Measurements from ENCODE around the gene RABGEF1.
"Not testable (repeated sequence)": the region's sequence is repeated elsewhere in the genome, so short reads cannot be mapped to it uniquely, and the experiment has no call there.

Gene RABGEF1

GRCh38 chr7:66735154-66735553, 5.4 kb upstream of the RABGEF1 start:
- no peak for DNase-seq (ENCODE audit: low read depth)

GRCh38 chr7:66735850-66736249, 4.7 kb upstream of the RABGEF1 start:
- no peak for DNase-seq (ENCODE audit: low read depth)

GRCh38 chr7:66736892-66737291, 3.6 kb upstream of the RABGEF1 start:
- no peak for DNase-seq (ENCODE audit: low read depth)

- DNase-seq (ENCODE audit: low read depth) = no peak
These were observed 2.9 kb upstream of the RABGEF1 start for GRCh38 chr7:66737667-66738066.

GRCh38 chr7:66739477-66739876, 1.1 kb upstream of the RABGEF1 start:
- no peak for DNase-seq (ENCODE audit: low read depth)

GRCh38 chr7:66739953-66740301, 606 bp upstream of the RABGEF1 start:
- DNase-seq (ENCODE audit: low read depth) = no peak

GRCh38 chr7:66740980-66741709, 612 bp downstream of the RABGEF1 start:
- DNase-seq (ENCODE audit: low read depth) = peak; percentile 10

GRCh38 chr7:66741710-66742049, 1.1 kb downstream of the RABGEF1 start:
- DNase-seq (ENCODE audit: low read depth) = no peak

- not testable (repeated sequence) for DNase-seq (ENCODE audit: low read depth)
These were observed 1.8 kb downstream of the RABGEF1 start for GRCh38 chr7:66742298-66742697.

GRCh38 chr7:66743920-66744319, 3.4 kb downstream of the RABGEF1 start:
- no peak for DNase-seq (ENCODE audit: low read depth)

GRCh38 chr7:66747385-66747784, 6.9 kb downstream of the RABGEF1 start:
- no peak for DNase-seq (ENCODE audit: low read depth)

- no peak for DNase-seq (ENCODE audit: low read depth)
These were observed 7.5 kb downstream of the RABGEF1 start for GRCh38 chr7:66747881-66748511.

- DNase-seq (ENCODE audit: low read depth) = no peak
These were observed 8.3 kb downstream of the RABGEF1 start for GRCh38 chr7:66748791-66749190.

- DNase-seq (ENCODE audit: low read depth) = no peak
These were observed 11.4 kb downstream of the RABGEF1 start for GRCh38 chr7:66751945-66752344.

- no peak for DNase-seq (ENCODE audit: low read depth)
These were observed 14.0 kb downstream of the RABGEF1 start for GRCh38 chr7:66754541-66754940.

- DNase-seq (ENCODE audit: low read depth) = not testable (repeated sequence)
These were observed 14.5 kb downstream of the RABGEF1 start for GRCh38 chr7:66755059-66755458.

- not testable (repeated sequence) for DNase-seq (ENCODE audit: low read depth)
These were observed 15.7 kb downstream of the RABGEF1 start for GRCh38 chr7:66756227-66756626.

- no peak for DNase-seq (ENCODE audit: low read depth)
These were observed 16.4 kb downstream of the RABGEF1 start for GRCh38 chr7:66756889-66757288.

- no peak for DNase-seq (ENCODE audit: low read depth)
These were observed 17.4 kb downstream of the RABGEF1 start for GRCh38 chr7:66757939-66758338.

GRCh38 chr7:66758950-66759628, 18.6 kb downstream of the RABGEF1 start:
- no peak for DNase-seq (ENCODE audit: low read depth)

GRCh38 chr7:66763183-66763582, 22.6 kb downstream of the RABGEF1 start:
- not testable (repeated sequence) for DNase-seq (ENCODE audit: low read depth)

GRCh38 chr7:66763633-66764355, 23.3 kb downstream of the RABGEF1 start:
- not testable (repeated sequence) for DNase-seq (ENCODE audit: low read depth)

GRCh38 chr7:66764905-66765304, 24.4 kb downstream of the RABGEF1 start:
- DNase-seq (ENCODE audit: low read depth) = not testable (repeated sequence)
